ENCODE data around the gene TRPV4.
"Not testable (repeated sequence)": the region's sequence is repeated elsewhere in the genome, so short reads cannot be mapped to it uniquely, and the experiment has no call there.

Gene TRPV4

DNA sequence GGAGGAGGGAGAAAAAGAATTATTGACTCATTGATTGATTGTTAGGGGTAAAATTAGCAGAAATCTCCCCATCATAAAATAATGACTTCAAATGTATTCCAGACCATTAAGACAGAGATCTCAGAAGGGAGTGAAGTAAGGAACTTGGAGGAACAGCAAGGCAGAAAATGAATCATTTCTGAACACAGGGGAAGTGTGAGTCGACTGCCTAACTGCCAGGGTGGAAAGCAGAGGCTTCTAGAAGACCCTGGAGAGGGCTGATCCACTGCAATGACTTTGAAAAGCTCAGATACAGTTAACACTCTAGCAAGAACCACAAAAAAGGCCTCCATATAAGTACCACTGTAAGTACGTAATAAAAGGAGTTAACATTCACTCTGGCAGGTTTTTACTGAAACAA is 37.5 kb upstream of the TRPV4 start:
- no peak overlapping the region for H3K4me3 ChIP-seq (ENCODE audit: low read length)
- no peak for TF ChIP-seq ZNF274 (IDR thresholded peaks at IDR 0.05; ENCODE audit: low read depth, low read length)

DNA sequence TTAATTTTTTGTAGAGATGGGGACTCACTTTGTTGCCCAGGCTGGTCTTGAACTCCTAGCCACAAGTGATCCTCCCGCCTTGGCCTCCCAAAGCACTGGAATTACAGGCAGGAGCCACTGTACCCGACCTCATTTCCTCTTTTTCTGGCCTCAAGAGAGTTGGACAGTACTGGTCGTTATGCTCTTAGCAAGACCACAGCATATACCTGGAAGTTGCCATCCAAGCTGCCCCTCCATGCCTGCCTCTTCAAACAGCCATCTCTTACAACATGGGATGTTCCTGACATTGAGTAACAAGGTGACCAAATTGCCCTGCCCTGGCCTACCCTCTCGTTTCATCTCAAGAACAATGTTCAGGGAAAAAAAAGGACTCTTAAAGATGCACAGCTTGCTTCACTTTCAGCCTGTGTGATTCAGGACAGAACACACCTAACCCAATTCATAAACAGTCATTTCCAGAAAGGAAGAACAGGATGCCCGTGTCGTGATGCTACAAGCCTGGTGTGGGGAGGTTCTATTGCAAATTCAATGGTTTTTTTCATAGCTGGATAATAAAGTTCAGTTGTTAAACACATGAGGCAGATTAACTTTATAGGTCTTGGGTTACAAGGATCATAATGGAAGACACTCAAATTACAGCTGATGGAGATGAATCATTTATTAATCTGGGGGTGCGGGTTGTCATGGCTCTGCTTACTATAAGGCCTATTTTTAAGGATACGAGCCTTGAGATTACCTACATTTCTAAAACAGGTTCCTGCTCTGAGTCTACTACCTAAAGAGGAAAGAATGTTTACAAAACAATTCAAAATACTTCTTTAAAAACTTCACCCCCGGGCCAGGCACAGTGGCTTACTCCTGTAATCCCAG is 35.2 kb upstream of the TRPV4 start:
- TF ChIP-seq ZNF274 (IDR thresholded peaks at IDR 0.05; ENCODE audit: low read depth, low read length) = no peak
- no peak overlapping the region for H3K4me3 ChIP-seq (ENCODE audit: low read length)

DNA sequence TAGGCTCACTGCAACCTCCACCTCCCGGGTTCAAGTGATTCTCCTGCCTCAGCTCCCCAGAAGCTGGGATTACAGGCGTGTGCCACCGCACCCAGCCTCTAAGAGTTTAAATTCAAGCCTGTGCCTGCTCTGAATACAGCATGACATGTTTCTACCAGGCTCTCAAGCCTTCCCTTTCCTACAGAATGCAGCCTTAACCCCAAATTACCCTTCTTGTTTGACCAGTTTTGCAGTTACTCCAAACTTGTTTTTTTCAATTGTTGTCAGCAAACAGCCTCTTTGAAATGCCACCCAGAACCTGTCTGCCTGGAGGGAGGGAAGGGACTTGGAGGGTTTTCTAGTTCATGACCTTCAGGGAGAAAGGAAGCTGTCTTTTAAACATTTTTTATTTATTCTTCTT is 31.7 kb upstream of the TRPV4 start:
- H3K4me3 ChIP-seq (ENCODE audit: low read length) = no peak overlapping the region
- no peak for TF ChIP-seq ZNF274 (IDR thresholded peaks at IDR 0.05; ENCODE audit: low read depth, low read length)

DNA sequence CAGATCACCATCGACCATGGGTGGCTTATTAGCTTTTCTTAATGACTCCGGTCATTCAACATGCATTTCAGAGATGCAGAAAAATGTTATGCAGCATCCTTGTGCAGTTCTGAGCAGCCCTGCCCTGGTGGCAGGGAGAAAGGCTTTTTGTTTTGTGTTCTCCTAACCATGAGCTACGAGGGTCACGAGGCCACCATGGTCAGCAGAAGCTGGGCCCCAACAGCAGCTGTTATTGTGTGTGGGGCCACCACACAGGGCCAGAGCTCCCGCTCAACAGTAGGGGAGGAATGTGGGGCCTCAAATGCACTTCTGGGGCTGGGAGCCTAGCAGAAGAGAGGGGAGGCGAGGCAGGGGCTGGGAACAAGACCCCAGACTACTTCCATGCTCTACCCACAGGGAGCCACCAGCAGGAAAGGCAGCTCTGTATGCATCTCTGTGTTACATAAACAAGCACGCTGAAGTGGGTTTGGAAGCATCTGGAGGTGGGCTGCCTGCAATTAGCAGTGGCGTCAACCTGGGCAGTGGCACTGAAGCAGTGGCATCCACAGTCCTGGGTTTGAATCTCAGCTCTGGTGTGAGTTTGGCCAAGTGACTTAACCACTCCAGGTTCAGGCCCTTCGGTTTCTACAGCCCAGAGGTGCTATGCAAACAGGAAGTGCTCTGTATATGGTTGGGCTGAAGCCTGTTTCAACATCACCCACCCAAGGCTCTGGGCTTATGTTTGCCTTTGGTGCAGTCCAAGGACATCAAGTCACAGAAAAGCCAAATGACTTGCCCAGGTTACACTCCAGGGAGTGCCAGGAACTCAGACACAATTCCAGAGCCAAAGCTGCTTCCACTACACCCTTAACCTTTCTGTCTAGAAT is 30.9 kb upstream of the TRPV4 start:
- no peak overlapping the region for H3K4me3 ChIP-seq (ENCODE audit: low read length)

DNA sequence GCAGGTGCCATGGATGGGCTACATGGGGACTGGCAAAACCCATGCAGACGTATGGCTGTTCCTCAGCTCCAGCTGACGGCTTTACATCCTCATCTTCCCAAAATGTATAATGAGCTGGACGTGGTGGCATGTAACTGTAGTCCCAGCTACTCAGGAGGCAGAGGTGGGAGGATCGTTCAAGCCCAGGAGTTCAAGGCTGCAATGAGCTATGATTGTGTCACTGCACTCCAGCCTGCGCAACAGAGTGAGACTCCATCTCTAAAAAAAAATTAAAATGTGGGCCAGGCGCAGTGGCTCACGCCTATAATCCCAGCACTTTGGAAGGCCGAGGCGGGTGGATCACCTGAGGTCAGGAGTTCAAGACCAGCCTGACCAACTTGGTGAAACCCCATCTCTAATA is 29.3 kb upstream of the TRPV4 start:
- H3K4me3 ChIP-seq (ENCODE audit: low read length) = not testable (repeated sequence)

More for the DNA sequence above, 30.9 kb upstream of the TRPV4 start:
- no peak for TF ChIP-seq ZNF274 (IDR thresholded peaks at IDR 0.05; ENCODE audit: low read depth, low read length)

DNA sequence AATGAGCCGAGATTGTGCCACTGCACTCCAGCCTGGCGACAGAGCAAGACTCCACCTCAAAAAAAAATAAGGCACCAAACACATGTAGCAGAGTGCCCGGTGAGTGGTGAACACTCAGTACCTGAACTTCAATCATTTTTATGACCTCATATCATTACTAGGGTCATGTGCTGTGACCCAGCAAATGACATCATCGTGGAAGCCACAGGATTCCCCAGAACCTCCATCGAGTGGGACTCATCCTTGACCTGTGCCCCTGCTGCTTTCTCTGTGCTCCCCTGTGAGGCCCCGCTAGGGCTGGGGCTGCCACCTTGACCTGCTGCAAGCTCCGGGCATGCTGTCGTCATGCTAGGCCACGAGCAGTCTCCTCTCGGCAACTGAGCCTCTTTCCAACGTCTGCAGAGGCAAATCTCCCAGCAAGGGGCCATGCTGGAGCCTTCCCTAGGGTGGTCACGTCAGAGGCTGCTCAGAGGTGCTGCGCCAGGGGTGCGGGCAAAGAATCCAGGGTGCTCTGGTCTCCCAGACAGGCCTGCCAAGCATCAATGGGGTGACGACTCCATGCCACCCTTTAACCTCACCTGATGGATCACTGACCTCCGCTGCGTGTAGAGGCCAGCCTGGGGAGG is 28.6 kb upstream of the TRPV4 start:
- H3K4me3 ChIP-seq (ENCODE audit: low read length) = no peak overlapping the region
- no peak for TF ChIP-seq ZNF274 (IDR thresholded peaks at IDR 0.05; ENCODE audit: low read depth, low read length)

DNA sequence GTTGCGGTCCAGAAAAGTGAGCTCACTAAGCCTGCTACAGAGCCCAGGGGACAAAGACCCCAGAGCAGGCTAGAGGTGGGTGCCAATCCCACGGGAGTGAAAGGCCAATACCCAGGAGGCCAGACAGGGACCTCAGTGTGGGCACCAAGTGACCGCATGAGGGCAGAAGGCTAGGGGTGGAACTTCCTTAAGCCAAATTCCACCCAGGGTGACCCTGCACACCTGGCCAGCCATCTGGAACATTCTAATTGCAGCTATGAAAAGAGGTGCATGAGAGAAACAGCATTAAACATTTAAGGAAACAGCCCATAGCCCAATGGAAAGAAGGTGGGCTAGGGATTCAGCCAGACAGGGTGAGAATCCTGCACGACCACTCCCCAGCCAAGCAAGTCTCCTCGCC is 27.8 kb upstream of the TRPV4 start:
- no peak for TF ChIP-seq ZNF274 (IDR thresholded peaks at IDR 0.05; ENCODE audit: low read depth, low read length)
- no peak overlapping the region for H3K4me3 ChIP-seq (ENCODE audit: low read length)

DNA sequence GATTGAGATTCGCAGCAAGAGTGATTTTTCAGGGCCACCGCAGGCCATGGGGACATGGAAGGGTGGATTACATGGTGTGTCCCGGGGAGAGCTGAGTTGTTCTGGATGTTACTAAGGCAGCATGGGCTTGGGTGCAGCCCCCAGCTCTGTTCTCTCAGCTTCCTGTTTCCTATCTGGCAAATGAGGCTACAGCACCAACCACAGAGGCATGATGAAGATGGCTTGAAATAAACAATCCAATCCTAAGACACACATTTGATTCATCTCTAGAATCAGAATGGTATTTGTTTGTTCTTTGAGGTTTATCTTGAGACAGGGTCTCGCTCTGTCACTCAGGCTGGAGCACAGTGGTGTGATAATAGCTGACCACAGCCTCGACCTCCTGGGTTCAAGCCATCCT is 25.6 kb upstream of the TRPV4 start:
- no peak for TF ChIP-seq ZNF274 (IDR thresholded peaks at IDR 0.05; ENCODE audit: low read depth, low read length)
- no peak overlapping the region for H3K4me3 ChIP-seq (ENCODE audit: low read length)

DNA sequence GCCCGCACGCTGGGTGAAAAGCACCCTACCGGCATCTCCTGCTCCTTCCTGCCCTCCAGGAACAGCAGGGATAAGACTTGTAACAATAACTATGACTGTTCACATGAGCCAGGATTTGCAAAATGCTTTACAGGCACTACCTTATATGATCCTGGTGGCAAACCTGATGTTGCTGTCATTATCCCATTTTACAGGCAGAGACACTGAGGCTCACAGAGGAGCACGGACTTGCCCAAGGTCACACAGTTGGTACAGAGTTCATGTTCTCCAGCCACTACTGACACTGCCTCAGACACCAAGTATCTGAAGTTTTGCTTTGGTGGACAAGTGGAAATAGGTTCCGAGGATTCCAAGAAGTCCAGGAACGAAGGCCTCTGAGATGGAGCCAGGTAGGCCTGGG is 24.5 kb upstream of the TRPV4 start:
- TF ChIP-seq ZNF274 (IDR thresholded peaks at IDR 0.05; ENCODE audit: low read depth, low read length) = no peak
- no peak overlapping the region for H3K4me3 ChIP-seq (ENCODE audit: low read length)

DNA sequence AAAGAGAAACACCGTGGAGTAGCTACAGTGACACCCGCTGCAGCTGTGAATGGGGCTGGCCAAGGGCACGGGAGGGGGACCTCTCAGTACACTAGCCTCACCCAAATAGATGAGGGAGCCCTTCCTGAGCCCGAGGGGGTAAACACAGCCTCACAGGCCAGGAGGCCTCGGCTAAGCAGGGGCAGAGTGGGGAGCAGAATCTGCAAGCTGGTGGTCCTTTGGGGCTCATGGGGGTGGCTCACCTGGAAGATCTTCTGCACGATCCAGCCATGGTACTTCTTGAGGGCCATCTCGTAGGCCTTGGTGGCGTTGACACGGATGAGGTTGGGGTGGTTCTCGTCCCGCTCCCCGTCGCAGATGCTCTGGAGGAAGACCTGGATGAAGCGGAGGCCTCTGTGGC is 22.2 kb upstream of the TRPV4 start:
- no peak overlapping the region for H3K4me3 ChIP-seq (ENCODE audit: low read length)
- no peak for TF ChIP-seq ZNF274 (IDR thresholded peaks at IDR 0.05; ENCODE audit: low read depth, low read length)

DNA sequence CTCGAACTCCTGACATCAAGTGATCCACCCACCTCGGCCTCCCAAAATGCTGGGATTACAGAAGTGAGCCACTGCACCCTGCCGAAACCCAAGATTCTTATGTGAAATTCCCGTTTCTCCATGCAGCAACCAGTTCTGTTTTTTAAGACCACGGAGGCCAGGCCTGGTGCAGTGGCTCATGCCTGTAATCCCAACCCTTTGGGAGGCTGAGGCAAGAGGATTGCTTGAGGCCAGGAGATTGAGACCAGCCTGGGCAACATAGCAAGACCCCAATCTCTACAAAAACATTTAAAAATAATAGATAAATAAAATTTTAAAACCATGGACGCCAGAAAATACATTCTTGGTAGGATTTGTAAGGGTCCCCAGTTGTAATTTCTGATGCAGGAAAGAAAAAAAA is 17.3 kb upstream of the TRPV4 start:
- not testable (repeated sequence) for H3K4me3 ChIP-seq (ENCODE audit: low read length)

DNA sequence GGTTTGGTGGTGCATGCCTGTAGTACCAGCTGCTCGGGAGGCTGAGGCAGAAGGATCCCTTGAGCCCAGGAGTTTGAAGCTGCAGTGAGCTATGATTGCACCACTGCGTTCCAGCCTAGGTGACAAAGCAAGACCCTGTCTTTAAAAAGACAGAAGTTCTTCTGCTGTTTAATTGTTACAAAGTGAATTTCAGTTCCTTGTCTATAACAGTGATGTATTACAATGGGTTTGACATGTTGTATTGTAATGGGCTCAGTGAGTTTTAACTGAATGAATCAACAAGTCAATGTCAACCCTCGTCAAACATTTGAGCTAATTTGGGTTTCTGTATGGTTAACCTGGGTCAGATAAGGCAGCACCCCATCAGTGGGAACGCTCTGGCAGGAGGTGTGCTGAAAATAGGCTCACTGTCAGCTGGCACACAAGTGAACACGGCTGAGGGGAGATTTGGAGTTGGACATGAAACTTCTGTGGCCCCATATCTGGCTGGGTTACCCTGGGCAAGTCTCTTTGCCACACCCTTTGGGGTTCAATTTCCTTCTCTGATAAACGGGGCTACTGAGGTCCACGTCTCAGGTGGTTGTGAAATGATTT is 14.0 kb upstream of the TRPV4 start:
- no peak for TF ChIP-seq ZNF274 (IDR thresholded peaks at IDR 0.05; ENCODE audit: low read depth, low read length)

DNA sequence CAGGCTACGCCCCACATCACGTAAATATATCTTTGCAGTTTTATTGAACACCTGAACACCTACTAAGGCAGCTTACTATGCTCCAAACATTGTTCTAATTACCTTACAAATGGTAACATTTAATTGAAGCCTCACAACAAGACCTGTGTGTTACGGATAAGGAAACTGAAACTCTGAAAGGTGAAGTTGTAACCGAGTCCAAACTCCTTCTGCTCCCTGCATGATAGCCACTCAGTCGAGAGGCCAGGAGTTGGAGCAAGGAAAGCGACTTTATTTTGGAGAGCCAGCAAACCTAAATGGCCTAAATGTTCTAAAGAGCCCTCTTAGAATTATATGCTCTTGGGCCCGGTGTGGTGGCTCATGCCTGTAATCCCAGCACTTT is 12.6 kb upstream of the TRPV4 start:
- TF ChIP-seq ZNF274 (IDR thresholded peaks at IDR 0.05; ENCODE audit: low read depth, low read length) = no peak
- no peak overlapping the region; the same call in 1 of the 2 replicates for H3K4me3 ChIP-seq (ENCODE audit: low read length)

More for the DNA sequence above, 14.0 kb upstream of the TRPV4 start:
- no peak overlapping the region for H3K4me3 ChIP-seq (ENCODE audit: low read length)
